Left hindlimb (tissue), 1 donor: ENCODE results near the gene MB21D2.
"Not testable (repeated sequence)": the region's sequence is repeated elsewhere in the genome, so short reads cannot be mapped to it uniquely, and the experiment has no call there.

ENCODE experiments used
- DNase-seq: peaks from one replicate; pipeline ENCODE4 v3.0.0-alpha.2; 2018

The MB21D2 gene

DNA sequence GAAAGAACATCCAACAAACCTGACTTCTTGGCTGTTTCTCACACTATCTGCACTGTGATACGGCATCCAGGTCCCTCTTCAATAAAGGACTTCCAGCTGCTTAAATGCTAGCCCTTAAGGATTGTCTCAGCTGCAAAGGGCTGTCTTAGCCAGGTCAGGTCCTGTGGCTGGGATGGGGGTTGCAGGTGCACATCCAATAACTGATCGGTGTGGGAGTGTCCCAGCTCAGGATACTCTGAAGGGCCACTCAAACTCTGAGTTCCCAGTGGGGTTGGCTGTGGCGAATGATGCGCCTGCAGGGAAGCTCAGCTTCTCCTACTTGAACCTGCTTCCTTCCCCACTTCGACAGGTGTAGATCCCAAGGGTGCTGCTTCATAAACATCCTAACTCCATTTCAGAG, 115.7 kb downstream of the MB21D2 start:
- no peak for DNase-seq

- no peak for DNase-seq
Measured at GRCh38 chr3:192799721-192800120, 117.9 kb downstream of the MB21D2 start.

GRCh38 chr3:192795021-192795420, 122.6 kb downstream of the MB21D2 start:
- no peak for DNase-seq

GRCh38 chr3:192794216-192794615, 123.4 kb downstream of the MB21D2 start:
- DNase-seq, result no peak

GRCh38 chr3:192788816-192789515, 128.7 kb downstream of the MB21D2 start:
- not testable (repeated sequence) for DNase-seq

DNA sequence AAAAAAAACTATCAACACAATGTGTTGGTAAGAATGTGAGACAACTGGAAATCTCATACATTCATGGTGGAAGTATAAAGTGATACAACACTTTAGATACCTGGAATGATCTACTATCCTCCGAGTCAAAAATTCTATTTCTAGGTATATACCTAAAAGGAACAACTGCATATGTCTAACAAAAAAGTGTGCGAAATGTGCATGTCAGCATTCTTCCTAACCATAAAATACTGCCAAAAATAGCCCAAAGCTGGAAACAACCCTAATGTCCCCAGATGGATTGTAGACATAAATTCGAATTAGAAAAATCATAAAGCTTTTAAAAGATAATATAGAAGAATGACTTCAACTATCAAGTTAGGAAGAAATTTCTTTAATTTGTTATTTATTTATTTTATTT, 139.1 kb downstream of the MB21D2 start:
- DNase-seq, result no peak

DNA sequence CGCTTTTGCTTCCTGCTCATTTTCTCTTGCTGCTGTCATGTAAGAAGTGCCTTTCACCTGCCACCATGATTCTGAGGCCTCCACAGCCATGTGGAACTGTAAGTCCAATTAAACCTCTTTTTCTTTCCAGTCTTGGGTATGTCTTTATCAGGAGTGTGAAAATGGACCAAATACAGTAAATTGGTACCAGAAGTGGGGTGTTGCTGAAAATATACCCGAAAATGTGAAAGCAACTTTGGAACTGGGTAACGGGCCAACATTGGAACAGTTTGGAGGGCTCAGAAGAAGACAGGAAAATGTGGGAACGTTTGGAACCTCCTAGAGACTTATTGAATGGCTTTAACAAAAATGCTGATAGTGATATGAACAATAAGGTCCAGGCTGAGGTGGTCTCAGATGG, 143.3 kb downstream of the MB21D2 start:
- DNase-seq, result not testable (repeated sequence)

DNA sequence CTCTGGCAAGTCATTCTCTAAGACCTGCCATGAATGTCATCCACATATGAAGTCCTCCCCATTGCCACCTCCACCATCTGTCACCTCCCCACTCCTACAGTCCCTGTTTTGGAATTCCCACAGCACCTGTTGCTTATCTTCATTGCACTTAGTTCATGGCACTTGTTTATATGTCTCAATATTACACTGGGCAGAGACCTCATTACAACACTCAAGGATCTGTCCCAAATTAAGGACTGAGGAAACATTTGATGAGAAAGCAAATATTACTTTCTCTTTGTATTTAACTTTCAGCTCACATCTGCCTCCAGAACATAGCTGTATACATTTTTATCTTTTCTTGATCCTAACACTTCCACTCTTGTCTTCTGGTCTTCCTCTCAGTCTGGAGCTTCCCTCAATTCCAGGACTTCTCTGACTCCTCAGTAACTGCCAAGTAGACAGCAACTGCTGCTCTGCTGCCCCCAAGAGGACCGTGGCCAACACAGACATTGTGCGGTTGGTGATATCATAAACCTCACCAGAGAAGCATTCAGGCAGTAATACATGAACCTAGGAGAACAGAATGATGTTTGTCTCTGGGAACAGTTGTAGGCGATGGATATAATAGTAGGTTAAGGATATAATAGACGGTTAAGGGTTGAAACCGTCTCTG, 145.3 kb downstream of the MB21D2 start:
- no peak for DNase-seq

GRCh38 chr3:192758654-192759053, 159.0 kb downstream of the MB21D2 start:
- DNase-seq, result no peak

DNA sequence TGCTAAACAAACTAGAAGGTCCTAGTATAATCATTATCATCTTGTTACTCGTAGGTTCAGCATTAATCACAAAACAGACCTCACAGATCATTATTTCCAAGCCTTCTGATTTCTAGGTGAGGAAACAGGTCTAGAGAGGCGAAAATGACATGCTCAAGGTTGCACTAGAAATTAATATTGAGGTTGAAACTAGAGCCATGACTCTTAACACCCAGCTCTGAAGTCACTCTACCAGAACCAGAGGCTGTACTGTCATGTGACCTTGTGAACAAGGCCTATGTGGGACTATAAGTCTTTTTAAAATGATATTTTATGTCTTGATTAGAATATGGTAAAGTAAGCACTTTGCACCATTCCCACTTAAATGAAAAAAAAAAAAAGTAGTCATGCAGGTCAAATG, 166.5 kb downstream of the MB21D2 start:
- no peak for DNase-seq

DNA sequence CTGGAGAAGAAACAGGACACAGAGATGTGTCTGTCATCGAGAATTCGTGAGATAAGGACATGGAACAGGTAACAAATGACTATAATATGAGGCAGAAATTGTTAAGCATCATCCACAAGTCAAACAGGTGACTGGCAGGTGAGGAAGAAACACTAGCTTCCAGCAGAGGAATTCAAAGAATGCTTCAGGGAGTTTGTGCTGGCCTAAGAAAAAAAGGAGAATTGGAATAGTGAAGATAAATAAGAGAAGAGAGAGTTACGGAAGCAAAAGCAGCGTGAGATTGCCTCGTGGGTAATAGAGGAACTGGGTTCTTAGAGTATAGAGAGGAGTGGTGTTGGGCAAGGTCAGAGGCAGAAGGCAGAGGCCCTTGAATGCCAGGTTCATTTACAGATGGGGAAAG, 167.5 kb downstream of the MB21D2 start:
- no peak for DNase-seq

- no peak for DNase-seq
Measured at GRCh38 chr3:192747746-192748145, 169.9 kb downstream of the MB21D2 start.

GRCh38 chr3:192747145-192747544, 170.5 kb downstream of the MB21D2 start:
- DNase-seq, result no peak
